ENCODE data around the gene MAGI1.

MAGI1 gene

DNA sequence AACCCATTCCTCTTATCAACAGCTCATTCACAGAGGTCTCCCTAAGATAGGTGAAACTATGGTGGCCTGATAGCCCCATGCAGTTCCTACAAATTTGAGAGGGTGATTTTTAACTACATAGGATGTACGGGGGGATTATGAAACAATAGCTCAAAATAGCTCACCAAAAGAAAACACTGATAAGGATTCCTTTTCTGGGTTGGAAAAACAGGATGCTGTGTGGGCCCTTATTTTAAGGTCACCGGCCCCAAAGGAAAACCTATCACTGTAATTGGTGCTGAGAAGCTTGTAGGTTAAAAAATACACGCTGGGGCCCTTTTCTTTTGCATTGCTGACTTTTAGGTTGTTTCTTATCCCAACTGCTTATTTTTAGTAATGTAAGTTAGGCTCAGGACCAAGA is 627.4 kb downstream of the MAGI1 start:
- Histone ChIP-seq H4K20me1 (ENCODE audit: insufficient read depth, low read length, poor library complexity, severe bottlenecking) (no peaks in the 10 kb centered on the region), H3K27me3 (ENCODE audit: insufficient read depth, low read length, poor library complexity, severe bottlenecking) (no peaks in the 10 kb centered on the region), H3K9ac (ENCODE audit: low read depth, low read length, poor library complexity, severe bottlenecking) (no peak overlapping the region), H3K4me2 (ENCODE audit: low read depth, low read length, poor library complexity, severe bottlenecking) (no peak overlapping the region), H3K9me3 (ENCODE audit: insufficient read depth, low read depth, low read length) (no peaks in the 10 kb centered on the region), H3F3A (ENCODE audit: low read depth) (no peaks in the 10 kb centered on the region), H3K9me2 (replicated peaks; ENCODE audit: low read depth, low read length) (no peaks in the 10 kb centered on the region), H3K4me3 (ENCODE audit: low read length, poor library complexity, severe bottlenecking) (no peak overlapping the region), H2AFZ (ENCODE audit: low read length) (no peak overlapping the region), H3K4me1 (ENCODE audit: insufficient read depth, low read length, poor library complexity, severe bottlenecking) (peaks cover 7% of the 10 kb centered on the region), H3K79me2 (ENCODE audit: insufficient read depth, low read length) (no peaks in the 10 kb centered on the region), H3K36me3 (ENCODE audit: insufficient read depth, low read length) (no peaks in the 10 kb centered on the region)
- TF ChIP-seq, protein P1, sequence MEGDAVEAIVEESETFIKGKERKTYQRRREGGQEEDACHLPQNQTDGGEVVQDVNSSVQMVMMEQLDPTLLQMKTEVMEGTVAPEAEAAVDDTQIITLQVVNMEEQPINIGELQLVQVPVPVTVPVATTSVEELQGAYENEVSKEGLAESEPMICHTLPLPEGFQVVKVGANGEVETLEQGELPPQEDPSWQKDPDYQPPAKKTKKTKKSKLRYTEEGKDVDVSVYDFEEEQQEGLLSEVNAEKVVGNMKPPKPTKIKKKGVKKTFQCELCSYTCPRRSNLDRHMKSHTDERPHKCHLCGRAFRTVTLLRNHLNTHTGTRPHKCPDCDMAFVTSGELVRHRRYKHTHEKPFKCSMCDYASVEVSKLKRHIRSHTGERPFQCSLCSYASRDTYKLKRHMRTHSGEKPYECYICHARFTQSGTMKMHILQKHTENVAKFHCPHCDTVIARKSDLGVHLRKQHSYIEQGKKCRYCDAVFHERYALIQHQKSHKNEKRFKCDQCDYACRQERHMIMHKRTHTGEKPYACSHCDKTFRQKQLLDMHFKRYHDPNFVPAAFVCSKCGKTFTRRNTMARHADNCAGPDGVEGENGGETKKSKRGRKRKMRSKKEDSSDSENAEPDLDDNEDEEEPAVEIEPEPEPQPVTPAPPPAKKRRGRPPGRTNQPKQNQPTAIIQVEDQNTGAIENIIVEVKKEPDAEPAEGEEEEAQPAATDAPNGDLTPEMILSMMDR (conservative IDR thresholded peaks at IDR 0.05; ENCODE audit: low read length) = no peak
- TF ChIP-seq EZH2phosphoT487 (IDR thresholded peaks at IDR 0.05; ENCODE audit: borderline replicate concordance) = no peak

DNA sequence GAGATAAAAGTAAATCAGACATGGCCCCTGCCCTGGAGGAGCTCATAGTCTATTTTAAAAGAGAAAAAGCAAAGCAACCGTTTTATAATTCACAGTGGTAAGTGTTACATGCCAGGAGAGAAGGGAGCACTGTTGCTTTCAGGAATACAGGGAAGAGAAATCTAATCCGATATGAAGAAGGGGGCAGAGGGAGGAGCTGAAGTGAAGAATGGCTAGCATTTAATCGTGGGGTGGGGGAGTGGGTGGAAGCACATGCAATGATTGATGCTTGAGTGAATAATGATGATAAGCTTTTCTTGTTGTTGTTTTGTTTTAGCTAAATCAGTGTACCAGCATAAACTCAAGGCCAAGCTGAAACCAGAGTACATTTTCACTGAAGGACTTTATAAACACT is 629.5 kb downstream of the MAGI1 start:
- no peaks in the 10 kb centered on the region for H3K79me2 ChIP-seq (ENCODE audit: insufficient read depth, low read length)
- H3F3A ChIP-seq (ENCODE audit: low read depth) = no peaks in the 10 kb centered on the region
- peaks cover 7% of the 10 kb centered on the region for H3K4me1 ChIP-seq (ENCODE audit: insufficient read depth, low read length, poor library complexity, severe bottlenecking)
- no peaks in the 10 kb centered on the region for H3K9me3 ChIP-seq (ENCODE audit: insufficient read depth, low read depth, low read length)
- H3K9me2 ChIP-seq (replicated peaks; ENCODE audit: low read depth, low read length) = no peaks in the 10 kb centered on the region
- no peaks in the 10 kb centered on the region for H3K36me3 ChIP-seq (ENCODE audit: insufficient read depth, low read length)
- no peaks in the 10 kb centered on the region for H4K20me1 ChIP-seq (ENCODE audit: insufficient read depth, low read length, poor library complexity, severe bottlenecking)
- TF ChIP-seq, protein P1 (conservative IDR thresholded peaks at IDR 0.05; ENCODE audit: low read length) = no peak
- no peak for TF ChIP-seq EZH2phosphoT487 (IDR thresholded peaks at IDR 0.05; ENCODE audit: borderline replicate concordance)
- H3K4me2 ChIP-seq (ENCODE audit: low read depth, low read length, poor library complexity, severe bottlenecking) = no peak overlapping the region
- H3K9ac ChIP-seq (ENCODE audit: low read depth, low read length, poor library complexity, severe bottlenecking) = no peak overlapping the region
- no peaks in the 10 kb centered on the region for H3K27me3 ChIP-seq (ENCODE audit: insufficient read depth, low read length, poor library complexity, severe bottlenecking)
- H2AFZ ChIP-seq (ENCODE audit: low read length) = no peak overlapping the region
- no peak overlapping the region for H3K4me3 ChIP-seq (ENCODE audit: low read length, poor library complexity, severe bottlenecking)

DNA sequence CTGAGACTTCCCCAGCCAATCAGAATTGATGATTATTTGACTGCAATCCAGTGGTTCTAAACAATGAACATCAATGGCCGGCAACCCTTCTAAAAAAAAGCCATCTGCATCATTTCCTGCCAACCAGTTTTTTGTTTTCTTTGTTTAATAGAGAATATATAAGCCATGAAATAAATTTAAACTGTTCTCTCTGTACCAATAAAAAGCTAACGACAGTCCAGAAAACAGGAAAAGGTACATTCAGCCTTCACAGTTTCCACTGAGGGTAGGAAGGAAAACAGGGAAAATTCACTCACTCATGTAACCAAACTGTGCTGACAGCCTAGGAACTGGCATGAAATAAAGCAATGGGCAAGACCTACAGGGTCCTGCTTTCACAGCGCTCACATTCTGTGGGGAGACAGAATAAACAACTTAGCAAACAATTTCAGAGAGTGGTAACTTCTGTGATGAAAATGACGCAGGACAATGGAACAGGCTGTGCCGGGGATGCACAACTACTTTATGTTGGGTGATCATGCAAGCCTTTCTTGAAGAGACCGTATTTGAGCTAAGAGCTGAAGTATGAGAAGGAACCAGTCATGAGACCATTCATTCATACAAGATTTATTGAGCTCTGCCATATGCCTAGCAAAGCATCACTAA is 630.1 kb downstream of the MAGI1 start:
- H3K4me3 ChIP-seq (ENCODE audit: low read length, poor library complexity, severe bottlenecking) = no peak overlapping the region
- H3K9me2 ChIP-seq (replicated peaks; ENCODE audit: low read depth, low read length) = no peaks in the 10 kb centered on the region
- no peak for TF ChIP-seq EZH2phosphoT487 (IDR thresholded peaks at IDR 0.05; ENCODE audit: borderline replicate concordance)
- TF ChIP-seq, protein P1 (conservative IDR thresholded peaks at IDR 0.05; ENCODE audit: low read length) = no peak
- H3K4me1 ChIP-seq (ENCODE audit: insufficient read depth, low read length, poor library complexity, severe bottlenecking) = peaks cover 7% of the 10 kb centered on the region
- H4K20me1 ChIP-seq (ENCODE audit: insufficient read depth, low read length, poor library complexity, severe bottlenecking) = no peaks in the 10 kb centered on the region
- no peaks in the 10 kb centered on the region for H3K9me3 ChIP-seq (ENCODE audit: insufficient read depth, low read depth, low read length)
- no peaks in the 10 kb centered on the region for H3K27me3 ChIP-seq (ENCODE audit: insufficient read depth, low read length, poor library complexity, severe bottlenecking)
- no peaks in the 10 kb centered on the region for H3K79me2 ChIP-seq (ENCODE audit: insufficient read depth, low read length)
- no peak overlapping the region for H3K4me2 ChIP-seq (ENCODE audit: low read depth, low read length, poor library complexity, severe bottlenecking)
- no peaks in the 10 kb centered on the region for H3F3A ChIP-seq (ENCODE audit: low read depth)
- no peak overlapping the region for H2AFZ ChIP-seq (ENCODE audit: low read length)
- H3K36me3 ChIP-seq (ENCODE audit: insufficient read depth, low read length) = no peaks in the 10 kb centered on the region
- no peak overlapping the region for H3K9ac ChIP-seq (ENCODE audit: low read depth, low read length, poor library complexity, severe bottlenecking)

Data from Loucy (cell line).